ENCODE data around the gene LINS1. TPM values are rescaled to one million over a fixed set of nuclear protein-coding genes. Genes with fewer than 3 reads are reported as not detected.

LINS1 gene
- total and polyA plus RNA-seq, 2 donors (not counting 3 experiments of a cell fraction or from before 2014, with no cell fraction given), result 6.9 to 14.7 TPM

- CTCF ChIA-PET, result interaction anchor here (0.7 to 2.5 kb wide), 2 partner anchors 24 to 410 kb away, joined by 3 to 8 read pairs; no protein-coding TSS in a partner anchor
- no peaks in the 10 kb centered on the region for H3K9me1 ChIP-seq (replicated peaks; ENCODE audit: control insufficient read depth, extremely low read depth, insufficient read depth, low read length)
- DNase-seq (ENCODE audit: low read depth, low spot score) (no peak), FAIRE-seq (no peak)
- no peaks in the 10 kb centered on the region for H3K9me3 ChIP-seq (replicated peaks; ENCODE audit: control insufficient read depth, insufficient read depth, low read length)
- peaks cover 2% of the 10 kb centered on the region for H4K20me1 ChIP-seq (replicated peaks; ENCODE audit: control insufficient read depth, extremely low read depth, insufficient read depth, low read length)
- H3K79me2 ChIP-seq (ENCODE audit: control insufficient read depth, insufficient read depth, low read length), result peaks cover 88% of the 10 kb centered on the region
- no peak overlapping the region for H3K27ac ChIP-seq (ENCODE audit: insufficient read depth, low read depth, low read length)
- H3K4me3 ChIP-seq (replicated peaks in 1 of 3; ENCODE audit: insufficient read depth in 1 of 3, low read depth in 1 of 3, low read length in 3 of 3), result no peak overlapping the region
- H3K27me3 ChIP-seq (ENCODE audit: control insufficient read depth in 2 of 2, insufficient read depth in 2 of 2, low read length in 2 of 2), result no peaks in the 10 kb centered on the region
- dilution Hi-C loops (cut with MboI; ENCODE audit: extremely low pct_ligation_motif_present, low sequenced_read_pairs), result no loop called here
- H3K4me2 ChIP-seq (ENCODE audit: insufficient read depth, low read length), result no peak overlapping the region
- no peaks in the 10 kb centered on the region for H3K36me3 ChIP-seq (ENCODE audit: control insufficient read depth in 2 of 2, extremely low read depth in 1 of 2, insufficient read depth in 2 of 2, low read length in 2 of 2)
- no peak for TF ChIP-seq MYC (IDR thresholded peaks at IDR 0.05; ENCODE audit: low read depth, low read length)
- no peak for TF ChIP-seq JUN (IDR thresholded peaks at IDR 0.05; ENCODE audit: borderline replicate concordance, insufficient read depth, insufficient read length, low read depth)
- TF ChIP-seq POLR2A (IDR thresholded peaks at IDR 0.05; ENCODE audit: low read depth, low read length), result no peak
- no peak for TF ChIP-seq CTCF (IDR thresholded peaks at IDR 0.05; ENCODE audit: extremely low read depth in 1 of 2, insufficient read depth in 1 of 2, low read depth in 1 of 2, low read length in 2 of 2)
- no peak for TF ChIP-seq FOS (IDR thresholded peaks at IDR 0.05; ENCODE audit: borderline replicate concordance, insufficient read depth, low read length)
- no TSS peak for BruUV-seq (replicated peaks)
- POLR2A ChIA-PET, result no interaction called here
- H2AFZ ChIP-seq (ENCODE audit: low read depth, low read length), result no peak overlapping the region
- H3K4me1 ChIP-seq (ENCODE audit: control insufficient read depth, extremely low read depth, insufficient read depth, low read length), result peaks cover 8% of the 10 kb centered on the region
- H3K9ac ChIP-seq (replicated peaks; ENCODE audit: extremely low read depth, insufficient read depth, low read length), result no peak overlapping the region
- intact Hi-C loops (cut with micrococcal nuclease), result no loop called here
Observed at GRCh38 chr15:100596792-100597191, 5.2 kb downstream of the LINS1 start.

DNA sequence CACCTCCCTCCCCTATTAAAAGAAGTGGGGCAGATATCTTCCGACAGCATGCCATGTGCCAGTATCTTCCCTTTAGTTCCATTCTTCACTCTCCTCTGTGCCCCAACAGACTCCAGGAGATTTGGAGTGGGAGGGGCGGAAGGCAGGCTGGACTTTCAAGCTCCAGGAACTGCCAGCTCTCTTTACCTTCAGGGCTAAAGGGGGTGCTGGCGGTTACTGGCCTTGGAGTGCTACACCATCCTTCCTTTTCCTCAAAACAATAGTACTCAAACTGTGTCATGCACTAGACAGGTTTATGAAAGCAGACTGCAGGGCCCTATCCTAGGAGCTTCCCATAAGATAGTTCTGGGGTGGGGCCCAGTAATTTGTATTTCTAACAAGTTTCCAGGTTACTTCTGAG lies 6.0 kb downstream of the LINS1 start:
- FAIRE-seq, result no peak
- POLR2A ChIA-PET, result no interaction called here
- no TSS peak for BruUV-seq (replicated peaks)

More for the DNA sequence above, 6.0 kb downstream of the LINS1 start:
- no peaks in the 10 kb centered on the region for H3K27me3 ChIP-seq (ENCODE audit: control insufficient read depth in 2 of 2, insufficient read depth in 2 of 2, low read length in 2 of 2)
- CTCF ChIA-PET, result interaction anchor here (2.5 kb wide), 1 partner anchor 24 kb away, joined by 8 read pairs; no protein-coding TSS in a partner anchor
- H3K4me3 ChIP-seq (replicated peaks in 1 of 3; ENCODE audit: insufficient read depth in 1 of 3, low read depth in 1 of 3, low read length in 3 of 3), result no peak overlapping the region
- no peak overlapping the region for H3K27ac ChIP-seq (ENCODE audit: insufficient read depth, low read depth, low read length)
- H3K9me3 ChIP-seq (replicated peaks; ENCODE audit: control insufficient read depth, insufficient read depth, low read length), result no peaks in the 10 kb centered on the region
- no peak for DNase-seq (ENCODE audit: low read depth, low spot score)
- peaks cover 5% of the 10 kb centered on the region for H3K4me1 ChIP-seq (ENCODE audit: control insufficient read depth, extremely low read depth, insufficient read depth, low read length)
- peaks cover 2% of the 10 kb centered on the region for H4K20me1 ChIP-seq (replicated peaks; ENCODE audit: control insufficient read depth, extremely low read depth, insufficient read depth, low read length)
- no peaks in the 10 kb centered on the region for H3K36me3 ChIP-seq (ENCODE audit: control insufficient read depth in 2 of 2, extremely low read depth in 1 of 2, insufficient read depth in 2 of 2, low read length in 2 of 2)
- intact Hi-C loops (cut with micrococcal nuclease), result no loop called here
- dilution Hi-C loops (cut with MboI; ENCODE audit: extremely low pct_ligation_motif_present, low sequenced_read_pairs), result no loop called here
- peaks cover 86% of the 10 kb centered on the region for H3K79me2 ChIP-seq (ENCODE audit: control insufficient read depth, insufficient read depth, low read length)
- no peak for TF ChIP-seq EZH2 (IDR thresholded peaks at IDR 0.05; ENCODE audit: borderline replicate concordance, low read depth, low read length, severe bottlenecking)
- no peak for TF ChIP-seq JUN (IDR thresholded peaks at IDR 0.05; ENCODE audit: borderline replicate concordance, insufficient read depth, insufficient read length, low read depth)
- TF ChIP-seq FOS (IDR thresholded peaks at IDR 0.05; ENCODE audit: borderline replicate concordance, insufficient read depth, low read length), result no peak
- no peak for TF ChIP-seq GATA2 (IDR thresholded peaks at IDR 0.05; ENCODE audit: insufficient read depth, insufficient read length, low read depth, low read length)
- no peak overlapping the region for H3K9ac ChIP-seq (replicated peaks; ENCODE audit: extremely low read depth, insufficient read depth, low read length)
- H2AFZ ChIP-seq (ENCODE audit: low read depth, low read length), result no peak overlapping the region
- H3K9me1 ChIP-seq (replicated peaks; ENCODE audit: control insufficient read depth, extremely low read depth, insufficient read depth, low read length), result no peaks in the 10 kb centered on the region
- no peak overlapping the region for H3K4me2 ChIP-seq (ENCODE audit: insufficient read depth, low read length)

Data from endothelial cell of umbilical vein (primary cell).